Osteocyte (in vitro differentiated cells): Measurements from ENCODE around the gene SNX1. TPM values are rescaled to one million over a fixed set of nuclear protein-coding genes. Genes with fewer than 3 reads are reported as not detected.

Experiments
- DNase-seq: peaks from one replicate; pipeline ENCODE4 v3.0.0; 2021; ENCODE audit warnings: mixed read lengths; ENCODE audit not compliant: unreplicated experiment; ENCODE audit errors: extremely low spot score
- H3K27ac Mint-ChIP-seq: one replicate; pipeline ENCODE4 v1.8.0; 2021; ENCODE audit warnings: mild to moderate bottlenecking, mixed read lengths; ENCODE audit not compliant: unreplicated experiment
- H3K27me3 Mint-ChIP-seq: one replicate; pipeline ENCODE4 v1.8.0; 2021; ENCODE audit warnings: mixed read lengths; ENCODE audit not compliant: unreplicated experiment
- H3K36me3 Mint-ChIP-seq: one replicate; pipeline ENCODE4 v1.8.0; 2021; ENCODE audit warnings: mixed read lengths; ENCODE audit not compliant: unreplicated experiment
- H3K4me1 Mint-ChIP-seq: one replicate; pipeline ENCODE4 v1.8.0; 2021; ENCODE audit warnings: mixed read lengths; ENCODE audit not compliant: unreplicated experiment
- H3K4me3 Mint-ChIP-seq: one replicate; pipeline ENCODE4 v1.8.0; 2021; ENCODE audit warnings: mild to moderate bottlenecking, moderate library complexity, mixed read lengths; ENCODE audit not compliant: unreplicated experiment
- H3K9me3 Mint-ChIP-seq: one replicate; pipeline ENCODE4 v1.8.0; 2021; ENCODE audit warnings: mixed read lengths; ENCODE audit not compliant: unreplicated experiment
- CTCF ChIP-seq: fragments of 200-600 bp; sonication (generic); IDR thresholded peaks from 2 replicates; pipeline ENCODE4 v1.5.0; 2021; ENCODE audit warnings: antibody characterized with exemption, mild to moderate bottlenecking, moderate library complexity
- total RNA-seq: library from RNA; stranded (reverse); gene quantifications from 2 replicates; pipeline ENCODE4 v1.2.1, GENCODE V29; 2021

SNX1 gene
- total RNA-seq, 1 donor from 2014 or later = 101 TPM

- H3K27ac Mint-ChIP-seq = no peak overlapping the region
- H3K9me3 Mint-ChIP-seq = no peaks in the 10 kb centered on the region
Observed at GRCh38 chr15:64157599-64158125, 61.9 kb downstream of the SNX1 start.

GRCh38 chr15:64158363-64159134 lies 62.8 kb downstream of the SNX1 start:
- Mint-ChIP-seq H3K4me3 (no peak overlapping the region), H3K4me1 (peaks cover 34% of the 10 kb centered on the region), H3K27me3 (no peaks in the 10 kb centered on the region), H3K9me3 (no peaks in the 10 kb centered on the region), H3K27ac (peak overlapping the region; percentile 64), H3K36me3 (peaks cover 37% of the 10 kb centered on the region)
- TF ChIP-seq CTCF = no peak
- DNase-seq = no peak

More at GRCh38 chr15:64157599-64158125, 61.9 kb downstream of the SNX1 start:
- peaks cover 37% of the 10 kb centered on the region for H3K36me3 Mint-ChIP-seq
- H3K4me1 Mint-ChIP-seq = peaks cover 36% of the 10 kb centered on the region
- peaks cover 3% of the 10 kb centered on the region for H3K27me3 Mint-ChIP-seq
- no peak for DNase-seq
- TF ChIP-seq CTCF = no peak
- no peak overlapping the region for H3K4me3 Mint-ChIP-seq

GRCh38 chr15:64161688-64162477 lies 66.1 kb downstream of the SNX1 start:
- no peak for TF ChIP-seq CTCF
- H3K27me3 Mint-ChIP-seq = no peaks in the 10 kb centered on the region
- DNase-seq = no peak
- peak overlapping the region; percentile 90 for H3K4me3 Mint-ChIP-seq
- H3K27ac Mint-ChIP-seq = peak overlapping the region; percentile 90
- H3K4me1 Mint-ChIP-seq = peaks cover 41% of the 10 kb centered on the region
- no peaks in the 10 kb centered on the region for H3K9me3 Mint-ChIP-seq
- H3K36me3 Mint-ChIP-seq = peaks cover 27% of the 10 kb centered on the region

GRCh38 chr15:64162478-64162868 lies 66.7 kb downstream of the SNX1 start:
- Mint-ChIP-seq H3K4me3 (peak overlapping the region; percentile 90), H3K36me3 (peaks cover 24% of the 10 kb centered on the region), H3K9me3 (no peaks in the 10 kb centered on the region), H3K27ac (peak overlapping the region; percentile 90), H3K4me1 (peaks cover 41% of the 10 kb centered on the region), H3K27me3 (no peaks in the 10 kb centered on the region)
- DNase-seq = no peak
- no peak for TF ChIP-seq CTCF
